NCI-H1930 (cell line): ENCODE data around the gene TMEM72.

Source experiments
- DNase-seq, 2 experiments: peaks; one replicate each; lab custom pipeline; 2025; lab: John Stamatoyannopoulos, UW

Gene TMEM72

DNA sequence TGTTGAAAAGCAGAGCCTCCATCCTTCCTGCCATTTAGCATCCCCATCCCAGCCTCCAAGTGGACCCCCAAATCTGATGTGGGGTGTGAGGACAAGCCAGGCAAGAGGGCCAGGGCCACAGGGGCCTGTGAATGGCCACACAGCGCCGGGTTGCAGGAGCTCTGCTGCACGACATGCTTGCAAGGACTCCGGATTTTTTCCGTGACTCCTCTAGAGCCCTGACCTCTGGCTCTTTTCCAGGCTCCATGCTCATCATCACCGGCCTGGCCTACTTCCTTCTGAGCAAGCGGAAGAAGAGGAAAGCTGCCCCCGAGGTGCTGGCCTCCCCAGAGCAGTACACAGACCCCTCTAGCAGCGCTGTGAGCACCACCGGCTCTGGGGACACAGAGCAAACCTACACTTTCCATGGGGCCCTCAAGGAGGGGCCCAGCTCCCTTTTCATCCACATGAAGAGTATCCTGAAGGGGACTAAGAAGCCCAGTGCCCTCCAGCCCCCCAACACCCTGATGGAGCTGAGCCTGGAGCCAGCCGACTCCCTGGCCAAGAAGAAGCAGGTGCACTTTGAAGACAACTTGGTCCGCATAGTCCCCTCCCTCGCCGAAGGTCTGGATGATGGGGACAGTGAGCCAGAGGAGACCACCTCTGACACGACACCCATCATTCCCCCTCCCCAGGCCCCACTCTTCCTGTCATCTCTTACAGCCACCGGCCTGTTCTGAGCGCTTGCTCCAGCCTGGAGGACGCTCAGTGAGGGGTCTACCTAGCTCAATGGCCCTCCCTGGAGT lies 23.5 kb downstream of the TMEM72 start:
- DNase-seq, result no peak

DNA sequence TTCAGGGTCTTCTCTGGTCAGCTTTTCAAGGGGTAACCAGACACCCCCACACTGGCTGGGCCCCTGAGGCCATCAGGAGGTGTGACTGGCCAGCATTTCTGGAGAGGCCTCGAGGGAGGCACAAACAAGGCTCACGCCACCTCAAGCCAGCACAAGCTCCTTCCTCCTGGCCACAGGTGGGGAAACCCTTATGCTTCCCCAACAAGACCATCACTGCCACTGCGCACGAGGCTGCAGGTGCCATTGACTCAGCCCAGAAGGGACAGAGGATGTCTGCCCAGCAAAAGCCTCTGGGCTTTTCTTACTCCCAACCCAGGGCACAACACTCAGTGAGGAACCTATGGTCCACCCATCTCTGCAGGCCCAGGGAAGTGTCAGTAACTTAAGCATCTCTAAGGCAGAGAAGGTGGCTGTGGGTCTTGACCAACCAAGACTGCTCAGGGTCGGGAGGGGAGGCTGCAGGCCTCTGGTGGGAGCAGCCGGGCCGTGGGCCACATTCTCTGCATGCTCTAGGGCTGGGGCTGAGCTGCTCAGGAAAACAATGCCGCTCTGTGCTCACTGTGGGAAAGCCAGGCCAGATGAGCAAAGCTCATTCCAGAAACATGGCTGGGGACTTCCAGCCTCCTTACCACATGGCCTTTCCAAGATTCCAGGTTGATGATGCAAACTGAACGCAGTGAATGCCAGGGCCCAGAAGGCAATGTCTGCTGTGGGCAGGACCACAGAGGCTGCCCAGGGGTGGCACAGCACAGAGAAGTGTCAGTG lies 24.2 kb downstream of the TMEM72 start:
- DNase-seq, result no peak

DNA sequence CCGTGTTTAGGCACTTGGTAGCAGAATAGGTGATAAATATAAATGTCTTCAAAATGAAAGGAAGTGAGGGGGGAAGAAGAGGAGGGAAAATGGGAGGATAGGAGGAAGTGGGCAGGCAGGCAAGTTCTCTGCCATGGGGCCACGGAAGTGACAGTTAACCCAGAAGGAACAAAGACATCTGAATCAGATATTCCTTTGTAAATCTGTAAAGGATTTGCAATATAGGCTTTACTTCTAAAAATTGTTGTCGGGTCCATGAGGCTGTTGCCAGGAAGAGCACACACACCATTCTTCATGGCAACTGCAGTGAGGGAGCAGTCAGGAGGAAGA lies 24.8 kb downstream of the TMEM72 start:
- no peak for DNase-seq

- DNase-seq, result no peak
Observed at GRCh38 chr10:44936314-44936975, 25.3 kb downstream of the TMEM72 start.

GRCh38 chr10:44937196-44938005 lies 26.3 kb downstream of the TMEM72 start:
- DNase-seq, result no peak

DNA sequence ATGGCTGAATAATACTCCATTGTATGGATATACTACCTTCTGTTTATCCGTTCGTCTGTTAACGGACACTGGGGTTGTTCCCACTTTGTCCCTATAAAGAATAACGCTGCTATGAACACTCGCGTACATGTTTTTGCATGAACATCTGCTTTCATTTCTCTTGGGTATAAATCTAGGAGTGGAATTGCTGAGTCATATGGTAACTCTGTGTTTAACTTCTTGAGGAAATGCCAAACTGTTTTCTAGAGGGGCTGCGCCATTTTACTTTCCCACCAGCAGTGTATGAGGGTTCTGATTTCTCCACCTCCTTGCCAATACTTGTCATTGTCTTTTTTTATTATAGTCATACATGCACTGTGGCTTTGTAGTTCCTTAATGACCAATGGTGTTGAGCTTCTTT lies 27.8 kb downstream of the TMEM72 start:
- no peak for DNase-seq

- DNase-seq, result no peak
Observed at GRCh38 chr10:44939691-44940401, 28.7 kb downstream of the TMEM72 start.

DNA sequence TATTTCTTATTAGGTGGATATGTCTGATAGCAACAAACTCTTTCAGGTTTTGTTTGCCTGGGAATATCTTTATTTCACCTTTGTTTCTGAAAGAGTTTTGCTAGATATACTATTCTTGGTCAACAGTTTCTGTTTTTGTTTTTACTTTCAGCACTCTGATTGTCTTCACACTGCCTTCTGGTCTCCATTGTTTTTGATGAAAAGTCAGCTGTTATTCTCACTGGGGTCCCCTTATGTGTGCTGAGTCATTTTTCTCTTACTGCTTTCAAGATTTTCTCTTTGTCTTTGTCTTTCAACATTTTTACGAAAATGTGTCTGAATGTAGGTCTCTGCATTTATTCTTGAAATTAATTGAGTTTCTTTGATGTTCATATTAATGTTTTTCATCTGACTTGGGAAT lies 33.2 kb downstream of the TMEM72 start:
- no peak for DNase-seq

- no peak for DNase-seq
Observed at GRCh38 chr10:44946205-44946604, 35.1 kb downstream of the TMEM72 start.

- DNase-seq, result no peak
Observed at GRCh38 chr10:44947371-44948152, 36.4 kb downstream of the TMEM72 start.

DNA sequence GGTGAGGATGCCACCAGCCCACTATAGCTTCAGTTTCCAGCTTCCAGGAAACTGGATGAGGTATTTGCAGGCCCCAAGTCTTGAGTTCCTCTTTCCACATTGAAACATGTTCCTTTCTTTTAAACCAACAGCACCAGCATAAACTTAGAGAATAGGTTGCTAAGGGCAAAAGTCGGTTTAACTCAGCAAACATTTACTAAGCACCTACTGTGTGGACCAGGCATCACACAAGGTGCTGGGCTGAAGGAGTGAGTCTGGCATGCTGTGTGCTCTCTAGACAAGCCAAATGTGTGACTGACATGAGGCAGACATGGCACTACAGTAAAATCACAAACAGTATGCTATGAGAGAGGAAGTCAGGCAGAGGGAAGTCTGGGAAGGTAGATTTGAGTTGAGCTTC lies 37.5 kb downstream of the TMEM72 start:
- no peak for DNase-seq

- no peak for DNase-seq
Observed at GRCh38 chr10:44949127-44949802, 38.1 kb downstream of the TMEM72 start.

- no peak for DNase-seq
Observed at GRCh38 chr10:44949915-44950314, 38.8 kb downstream of the TMEM72 start.

DNA sequence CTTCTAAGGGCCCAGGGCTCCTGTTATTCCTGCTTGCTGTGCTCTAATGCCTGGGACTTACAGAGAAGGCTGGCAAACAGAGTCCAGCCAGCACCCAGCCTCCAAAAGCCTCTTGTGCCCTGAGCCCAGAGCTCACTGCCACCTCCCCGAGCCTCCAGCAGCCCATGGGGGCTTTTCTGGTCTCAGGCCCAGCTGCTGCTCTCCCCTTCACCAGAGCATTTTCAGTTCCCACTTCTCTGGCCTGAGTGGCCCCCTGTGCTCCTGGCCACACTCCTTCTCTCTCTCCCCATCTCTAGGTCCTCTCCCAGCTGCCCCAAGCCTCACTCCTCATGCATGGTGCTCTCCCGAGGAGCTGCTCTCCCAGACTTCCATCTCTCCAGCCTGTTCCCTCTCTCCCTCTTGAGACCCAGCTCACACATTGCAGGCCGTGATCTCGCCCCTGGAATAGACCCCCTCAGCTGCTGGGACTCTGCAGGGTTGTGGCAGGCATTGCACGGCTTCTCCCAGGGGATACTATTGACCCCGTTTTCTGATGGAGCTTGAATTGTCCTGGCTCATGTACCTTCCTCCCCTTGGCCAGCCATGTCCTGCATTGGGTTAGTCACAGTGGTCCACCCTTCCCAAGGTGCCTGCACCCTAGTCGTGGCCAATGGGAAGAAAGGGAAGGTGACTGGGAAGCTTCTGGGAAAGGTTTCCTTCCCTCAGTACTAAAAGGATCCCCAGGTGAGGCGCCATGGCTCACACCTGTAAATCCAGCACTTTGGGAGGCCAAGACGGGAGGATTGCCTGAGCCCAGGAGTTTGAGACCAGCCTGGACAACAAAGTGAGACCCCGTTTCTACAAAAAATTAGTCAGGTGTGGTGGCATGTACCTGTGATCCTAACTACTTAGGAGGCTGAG lies 39.4 kb downstream of the TMEM72 start:
- DNase-seq, result no peak

- no peak for DNase-seq
Observed at GRCh38 chr10:44951576-44952226, 40.6 kb downstream of the TMEM72 start.

GRCh38 chr10:44952779-44953231 lies 41.7 kb downstream of the TMEM72 start:
- no peak for DNase-seq

GRCh38 chr10:44954042-44954441 lies 42.9 kb downstream of the TMEM72 start:
- DNase-seq, result no peak

DNA sequence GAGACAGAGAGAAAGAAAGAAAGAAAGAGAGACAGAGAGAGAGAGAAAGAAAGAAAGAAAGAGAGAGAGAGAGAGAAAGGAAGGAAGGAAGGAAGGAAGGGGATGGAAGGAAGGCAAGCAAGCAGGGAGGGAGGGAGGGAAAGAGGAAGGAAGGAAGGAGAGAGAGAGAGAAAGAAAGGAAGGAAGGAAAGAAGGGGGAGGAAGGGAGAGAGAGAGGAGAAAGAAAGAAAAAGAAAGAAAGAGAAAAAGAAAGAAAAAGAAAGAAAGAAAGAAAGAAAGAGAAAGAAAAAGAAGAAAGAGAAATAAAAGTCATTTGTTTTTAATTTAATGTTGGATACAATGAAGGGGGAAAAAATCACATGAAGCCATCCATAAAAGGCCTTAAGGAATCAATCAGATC lies 43.8 kb downstream of the TMEM72 start:
- no peak for DNase-seq
